Astrocyte (in vitro differentiated cells and primary cell): ENCODE measurements around the gene MOBP. TPM values are rescaled to one million over a fixed set of nuclear protein-coding genes. Genes with fewer than 3 reads are reported as not detected.

Source experiments
- total RNA-seq: library from RNA; stranded (reverse); gene quantifications from 2 replicates; pipeline ENCODE4 v1.2.1, GENCODE V29; 2021

MOBP gene
- total RNA-seq, 1 donor from 2014 or later: 0.16 TPM

Other genes with a start within 250 kb of the MOBP start
- 0.17 and 0.32 TPM in 2 replicates for gene CX3CR1, start 187.6 kb upstream of the MOBP start, total RNA-seq
- not detected in 2 replicates for gene CCR8, start 138.0 kb upstream of the MOBP start, total RNA-seq
- 33.0 and 34.4 TPM in 2 replicates for gene SLC25A38, start 84.3 kb upstream of the MOBP start, total RNA-seq
- gene RPSA, start 61.0 kb upstream of the MOBP start, total RNA-seq: 881 and 1,004 TPM in 2 replicates